ENCODE results near the gene SSC4D. TPM values are rescaled to one million over a fixed set of nuclear protein-coding genes. Genes with fewer than 3 reads are reported as not detected.

SSC4D gene
- total RNA-seq, 4 donors from 2014 or later = 2.1 to 14.6 (median 3.4) TPM

GRCh38 chr7:76354516-76354915 lies 55.0 kb downstream of the SSC4D start:
- ATAC-seq (ENCODE audit: low FRiP score) = no peak
- DNase-seq (ENCODE audit: low spot score) = no peak
- no peak for TF ChIP-seq CTCF (IDR thresholded peaks at IDR 0.05)

GRCh38 chr7:76353744-76354143 lies 55.8 kb downstream of the SSC4D start:
- DNase-seq (ENCODE audit: low spot score) (no peak), ATAC-seq (ENCODE audit: low FRiP score) (no peak)
- no peak for TF ChIP-seq CTCF (IDR thresholded peaks at IDR 0.05)

GRCh38 chr7:76352193-76352592 lies 57.3 kb downstream of the SSC4D start:
- DNase-seq (ENCODE audit: low spot score) (no peak), ATAC-seq (ENCODE audit: low FRiP score) (no peak)
- TF ChIP-seq CTCF (IDR thresholded peaks at IDR 0.05) = no peak

- DNase-seq (ENCODE audit: low spot score) (no peak), ATAC-seq (ENCODE audit: low FRiP score) (no peak)
- TF ChIP-seq CTCF (IDR thresholded peaks at IDR 0.05) = no peak
Observed at GRCh38 chr7:76351372-76351771, 58.1 kb downstream of the SSC4D start.

GRCh38 chr7:76349313-76349885 lies 60.1 kb downstream of the SSC4D start:
- ATAC-seq (ENCODE audit: low FRiP score) (no peak), DNase-seq (ENCODE audit: low spot score) (no peak)
- no peak for TF ChIP-seq CTCF (IDR thresholded peaks at IDR 0.05)

GRCh38 chr7:76347710-76348109 lies 61.8 kb downstream of the SSC4D start:
- DNase-seq (ENCODE audit: low spot score) = no peak
- no peak for ATAC-seq (ENCODE audit: low FRiP score)
- TF ChIP-seq CTCF (IDR thresholded peaks at IDR 0.05) = no peak

GRCh38 chr7:76346778-76347177 lies 62.7 kb downstream of the SSC4D start:
- ATAC-seq (ENCODE audit: low FRiP score) (no peak), DNase-seq (ENCODE audit: low spot score) (no peak)
- no peak for TF ChIP-seq CTCF (IDR thresholded peaks at IDR 0.05)
